ENCODE results near the gene NCAPD3. TPM values are rescaled to one million over a fixed set of nuclear protein-coding genes. Genes with fewer than 3 reads are reported as not detected.

The NCAPD3 gene
- total and polyA plus RNA-seq, 2 experiments from 2014 or later = 13.3 to 16.3 TPM

DNA sequence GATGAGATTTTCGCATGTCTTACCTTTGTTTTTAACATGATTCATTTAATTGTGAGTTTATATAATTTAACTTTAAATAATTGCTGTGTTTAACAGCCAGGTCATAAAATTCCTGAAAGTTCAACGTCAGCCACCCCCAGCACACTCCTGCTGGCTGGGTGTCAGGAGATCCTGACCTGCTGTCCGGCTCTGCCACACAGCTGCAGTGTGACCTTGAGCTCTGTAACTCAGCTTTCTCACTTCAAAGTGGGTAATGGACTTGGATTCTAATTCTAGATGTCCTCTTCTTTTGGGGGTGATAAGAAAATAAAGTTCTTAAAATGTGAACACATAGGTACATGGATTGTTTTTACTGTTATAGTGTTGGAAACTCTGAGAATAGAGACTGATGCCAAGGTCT, 11.6 kb upstream of the NCAPD3 start:
- Histone ChIP-seq H3K9ac (no peak overlapping the region), H3K4me1 (ENCODE audit: insufficient read depth) (no peaks in the 10 kb centered on the region), H3F3A (ENCODE audit: insufficient read depth) (no peaks in the 10 kb centered on the region), H3K27me3 (replicated peaks; ENCODE audit: insufficient read depth) (no peaks in the 10 kb centered on the region), H3K4me3 (no peak overlapping the region), H3K36me3 (ENCODE audit: low read depth) (0 out of 2 replicates have a peak, but pooled peaks cover 6% of the 10 kb centered on the region), H2AFZ (no peak overlapping the region), H3K9me2 (ENCODE audit: insufficient read depth) (no peaks in the 10 kb centered on the region), H3K4me2 (ENCODE audit: unreplicated experiment) (no peak overlapping the region), H4K20me1 (ENCODE audit: insufficient read depth) (peaks cover under 1% of the 10 kb centered on the region; the same call in 1 of the 2 replicates), H3K27ac (no peak overlapping the region), H3K79me2 (ENCODE audit: insufficient read depth) (peaks cover 54% of the 10 kb centered on the region), H3K9me3 (ENCODE audit: low read depth) (no peaks in the 10 kb centered on the region)
- DNase-seq = no peak
- in situ Hi-C loops (cut with MboI) = no loop called here
- WGBS, 2 experiments (ENCODE audit: low coverage in 1 of 2, low lambda C conversion rate in 2 of 2, missing lambda C conversion rate in 2 of 2) = 68 to 78% methylated on average over 3 of the region's 3 CpGs
- TF ChIP-seq EZH2phosphoT487 (IDR thresholded peaks at IDR 0.05; ENCODE audit: insufficient read depth, low read depth) (no peak), EZH2 (IDR thresholded peaks at IDR 0.05; ENCODE audit: insufficient read depth, poor library complexity, severe bottlenecking) (no peak)

DNA sequence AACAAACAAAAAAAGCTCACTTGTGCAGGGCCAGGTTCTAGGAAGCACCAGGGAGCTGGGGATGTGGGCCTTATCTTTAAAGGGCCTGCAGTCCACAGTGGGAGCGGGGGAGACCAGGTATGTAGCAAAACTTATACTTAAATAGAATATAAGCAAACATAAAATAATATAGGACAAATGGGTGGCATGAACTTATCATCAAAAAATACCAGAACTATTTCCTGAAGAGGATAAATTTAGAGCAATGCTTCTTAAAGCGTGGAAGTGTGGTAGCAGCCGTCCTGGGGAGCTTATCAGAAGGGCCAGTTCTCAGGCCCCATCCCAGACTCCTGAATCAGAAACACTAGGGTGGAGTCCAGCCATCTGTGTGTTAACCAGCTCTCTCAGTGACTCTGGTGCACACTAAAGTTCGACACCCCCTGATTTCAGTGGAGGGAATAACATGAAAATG, 10.0 kb upstream of the NCAPD3 start:
- Histone ChIP-seq H3F3A (ENCODE audit: insufficient read depth) (peaks cover 12% of the 10 kb centered on the region), H3K79me2 (ENCODE audit: insufficient read depth) (peaks cover 70% of the 10 kb centered on the region), H3K27ac (no peak overlapping the region), H3K4me1 (ENCODE audit: insufficient read depth) (peaks cover 15% of the 10 kb centered on the region), H3K27me3 (replicated peaks; ENCODE audit: insufficient read depth) (no peaks in the 10 kb centered on the region), H3K36me3 (ENCODE audit: low read depth) (no peaks in the 10 kb centered on the region), H3K4me2 (ENCODE audit: unreplicated experiment) (no peak overlapping the region), H4K20me1 (ENCODE audit: insufficient read depth) (peaks cover 11% of the 10 kb centered on the region; the same call in 1 of the 2 replicates), H3K4me3 (no peak overlapping the region), H3K9me3 (ENCODE audit: low read depth) (no peaks in the 10 kb centered on the region), H3K9me2 (ENCODE audit: insufficient read depth) (no peaks in the 10 kb centered on the region), H3K9ac (no peak overlapping the region), H2AFZ (no peak overlapping the region)
- in situ Hi-C loops (cut with MboI) = no loop called here
- no peak for DNase-seq
- WGBS, 2 experiments (ENCODE audit: low coverage in 1 of 2, low lambda C conversion rate in 2 of 2, missing lambda C conversion rate in 2 of 2) = 93 to 95% methylated on average over 4 of the region's 4 CpGs
- TF ChIP-seq EZH2phosphoT487 (IDR thresholded peaks at IDR 0.05; ENCODE audit: insufficient read depth, low read depth) = no peak
- no peak for TF ChIP-seq EZH2 (IDR thresholded peaks at IDR 0.05; ENCODE audit: insufficient read depth, poor library complexity, severe bottlenecking)

DNA sequence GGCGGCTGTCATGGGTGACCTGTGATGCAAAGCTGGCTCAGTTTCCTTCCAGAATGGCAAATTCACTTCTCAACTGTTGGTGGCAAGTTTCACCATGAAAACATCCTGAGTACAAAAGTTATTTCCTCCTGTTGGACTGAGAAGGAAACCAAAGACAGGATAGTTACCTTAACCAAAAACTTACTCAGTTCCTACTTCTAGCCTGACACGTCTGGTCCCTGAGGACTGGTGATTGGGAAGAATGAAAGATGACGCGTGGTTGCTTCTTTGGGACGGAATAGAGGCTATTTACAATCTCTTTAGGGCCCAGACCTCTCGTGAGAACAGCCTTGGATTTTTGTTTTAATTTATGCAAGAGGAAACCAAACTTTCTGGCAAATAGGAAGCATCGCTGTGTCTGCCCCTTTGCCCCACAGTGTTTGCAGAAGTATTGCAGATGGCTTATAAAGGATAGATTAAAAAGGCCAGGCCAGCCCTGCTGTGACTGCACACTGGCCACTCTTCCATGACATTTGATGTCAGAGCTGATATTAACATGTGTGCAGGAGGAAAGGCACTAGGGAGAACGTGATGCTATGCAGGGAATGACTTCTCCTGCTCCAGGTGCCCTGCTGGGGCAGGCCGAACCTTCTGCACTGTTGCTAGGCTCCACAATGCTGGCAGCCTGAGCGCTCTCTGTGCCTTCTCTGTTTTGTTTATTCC, 8.3 kb upstream of the NCAPD3 start:
- in situ Hi-C loops (cut with MboI) = no loop called here
- no peaks in the 10 kb centered on the region for H3K9me2 ChIP-seq (ENCODE audit: insufficient read depth)
- WGBS, 2 experiments (ENCODE audit: low coverage in 1 of 2, low lambda C conversion rate in 2 of 2, missing lambda C conversion rate in 2 of 2) = 73 to 74% methylated on average over 10 of the region's 10 CpGs
- peaks cover 87% of the 10 kb centered on the region for H3K79me2 ChIP-seq (ENCODE audit: insufficient read depth)
- H3K36me3 ChIP-seq (ENCODE audit: low read depth) = no peaks in the 10 kb centered on the region
- no peaks in the 10 kb centered on the region for H3K27me3 ChIP-seq (replicated peaks; ENCODE audit: insufficient read depth)
- no peaks in the 10 kb centered on the region for H3K9me3 ChIP-seq (ENCODE audit: low read depth)
- peaks cover 22% of the 10 kb centered on the region for H3K4me1 ChIP-seq (ENCODE audit: insufficient read depth)
- no peak overlapping the region for H3K4me2 ChIP-seq (ENCODE audit: unreplicated experiment)
- peaks cover 20% of the 10 kb centered on the region for H3F3A ChIP-seq (ENCODE audit: insufficient read depth)
- no peak overlapping the region for H2AFZ ChIP-seq
- TF ChIP-seq EZH2phosphoT487 (IDR thresholded peaks at IDR 0.05; ENCODE audit: insufficient read depth, low read depth) = no peak
- no peak for TF ChIP-seq EZH2 (IDR thresholded peaks at IDR 0.05; ENCODE audit: insufficient read depth, poor library complexity, severe bottlenecking)
- H3K4me3 ChIP-seq = no peak overlapping the region
- no peak for DNase-seq
- peaks cover 17% of the 10 kb centered on the region; the same call in 1 of the 2 replicates for H4K20me1 ChIP-seq (ENCODE audit: insufficient read depth)
- no peak overlapping the region for H3K27ac ChIP-seq
- no peak overlapping the region for H3K9ac ChIP-seq

DNA sequence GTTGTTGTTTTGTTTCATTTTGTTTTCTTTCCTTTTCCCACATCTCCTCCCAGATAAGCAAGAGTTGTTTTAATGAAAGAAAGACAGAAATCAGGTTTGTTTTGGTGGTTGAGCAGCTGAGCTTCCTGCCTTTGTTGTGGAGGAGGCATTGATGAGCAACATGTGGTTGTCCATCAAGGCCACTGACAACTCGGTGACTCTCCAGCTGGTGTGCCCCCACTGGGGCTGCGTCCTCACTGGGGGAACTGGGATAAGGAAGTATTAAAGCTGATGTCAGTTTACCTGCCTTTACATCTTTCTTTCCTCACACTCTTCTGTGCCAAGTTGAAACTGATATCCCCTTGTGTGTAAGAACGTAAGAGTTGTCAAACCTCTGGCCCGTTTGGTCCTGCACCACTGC, 6.6 kb upstream of the NCAPD3 start:
- TF ChIP-seq EZH2 (IDR thresholded peaks at IDR 0.05; ENCODE audit: insufficient read depth, poor library complexity, severe bottlenecking) = no peak
- TF ChIP-seq EZH2phosphoT487 (IDR thresholded peaks at IDR 0.05; ENCODE audit: insufficient read depth, low read depth) = no peak
- no peak overlapping the region for H3K4me2 ChIP-seq (ENCODE audit: unreplicated experiment)
- no peaks in the 10 kb centered on the region for H3K9me2 ChIP-seq (ENCODE audit: insufficient read depth)
- no peak overlapping the region for H3K9ac ChIP-seq
- DNase-seq = no peak
- H3K27me3 ChIP-seq (replicated peaks; ENCODE audit: insufficient read depth) = no peaks in the 10 kb centered on the region
- H3K4me1 ChIP-seq (ENCODE audit: insufficient read depth) = peaks cover 37% of the 10 kb centered on the region
- H3K4me3 ChIP-seq = no peak overlapping the region
- H3K9me3 ChIP-seq (ENCODE audit: low read depth) = no peaks in the 10 kb centered on the region
- H3K27ac ChIP-seq = no peak overlapping the region
- no peak overlapping the region for H2AFZ ChIP-seq
- no peaks in the 10 kb centered on the region for H3K36me3 ChIP-seq (ENCODE audit: low read depth)
- in situ Hi-C loops (cut with MboI) = no loop called here
- peaks cover 20% of the 10 kb centered on the region for H3F3A ChIP-seq (ENCODE audit: insufficient read depth)
- peaks cover 100% of the 10 kb centered on the region for H3K79me2 ChIP-seq (ENCODE audit: insufficient read depth)
- H4K20me1 ChIP-seq (ENCODE audit: insufficient read depth) = peaks cover 17% of the 10 kb centered on the region; the same call in 1 of the 2 replicates
- WGBS, 2 experiments (ENCODE audit: low coverage in 1 of 2, low lambda C conversion rate in 2 of 2, missing lambda C conversion rate in 2 of 2) = 90 to 93% methylated on average over 4 of the region's 4 CpGs

Measured in GM23248 (cell line).